Right atrium auricular region (tissue), 2 donors: ENCODE measurements around the gene CDH13. TPM values are rescaled to one million over a fixed set of nuclear protein-coding genes. Genes with fewer than 3 reads are reported as not detected.

Experiments
- DNase-seq: peaks from one replicate; pipeline ENCODE4 v3.0.0-alpha.2; 2019; ENCODE audit warnings: low spot score
- H3K27ac ChIP-seq, 2 donors: fragments of 200-600 bp; sonication (generic); 1 replicate in 1 of 2; 2 replicates in 1 of 2; pipeline ENCODE4 v1.5.1; 2016 to 2019
- H3K27me3 ChIP-seq, 2 donors: fragments of 200-600 bp; sonication (generic); one replicate each; pipeline versions ENCODE4 v1.5.1 to v1.6.0; 2017 to 2019
- H3K36me3 ChIP-seq: fragments of 200-600 bp; sonication (generic); one replicate; pipeline ENCODE4 v1.5.1; 2016
- H3K4me1 ChIP-seq, 2 donors: fragments of 200-600 bp; sonication (generic); one replicate each; pipeline versions ENCODE4 v1.5.1 to v1.6.0; 2017 to 2019
- H3K4me3 ChIP-seq, 2 donors: fragments of 200-600 bp; sonication (generic); 1 replicate in 1 of 2; 2 replicates in 1 of 2; pipeline ENCODE4 v1.5.1; 2017 to 2019; ENCODE audit warnings: mild to moderate bottlenecking in 1 of 2, moderate library complexity in 1 of 2
- H3K9me3 ChIP-seq, 2 donors: fragments of 200-600 bp; sonication (generic); one replicate each; pipeline ENCODE4 v1.5.1; 2019
- total RNA-seq, 2 donors: library from RNA; depleted of rRNA; stranded (reverse); fragments of >200 nt; gene quantifications; one replicate each; pipeline ENCODE4 v1.1.0, GENCODE V29; 2016
- TF ChIP-seq, protein P1 (sequence below), 2 donors: fragments of 200-600 bp; sonication (generic); IDR thresholded peaks; one replicate each; pipeline ENCODE4 v1.5.1; 2019; ENCODE audit warnings: antibody characterized with exemption in 2 of 2

The CDH13 gene
- total RNA-seq, 2 donors from 2014 or later: 75.4 to 85.9 TPM

DNA sequence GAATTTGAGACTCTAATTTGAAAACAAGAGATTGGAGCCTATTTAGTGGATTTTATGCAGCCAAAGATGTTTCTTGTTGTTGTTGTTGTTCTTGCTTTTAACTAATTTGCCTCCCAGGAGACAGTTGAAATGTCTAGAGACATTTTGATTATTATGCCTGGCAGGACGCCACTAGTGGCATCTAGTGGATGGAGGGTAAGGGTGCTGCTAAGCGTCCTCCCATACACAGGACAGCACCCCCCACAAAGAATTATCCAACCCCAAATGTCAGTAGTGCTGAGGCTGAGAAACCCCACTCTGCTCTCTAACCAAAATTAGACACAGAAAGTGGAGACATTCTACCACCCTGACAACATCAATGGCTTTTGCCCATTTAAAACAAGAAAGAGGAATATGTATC lies 1165.6 kb downstream of the CDH13 start:
- peaks cover 0 to 3% of the 10 kb centered on the region in 2 donors for H3K9me3 ChIP-seq
- H3K27ac ChIP-seq: no peak overlapping the region
- DNase-seq: no peak
- H3K4me3 ChIP-seq: no peak overlapping the region
- TF ChIP-seq, protein P1, sequence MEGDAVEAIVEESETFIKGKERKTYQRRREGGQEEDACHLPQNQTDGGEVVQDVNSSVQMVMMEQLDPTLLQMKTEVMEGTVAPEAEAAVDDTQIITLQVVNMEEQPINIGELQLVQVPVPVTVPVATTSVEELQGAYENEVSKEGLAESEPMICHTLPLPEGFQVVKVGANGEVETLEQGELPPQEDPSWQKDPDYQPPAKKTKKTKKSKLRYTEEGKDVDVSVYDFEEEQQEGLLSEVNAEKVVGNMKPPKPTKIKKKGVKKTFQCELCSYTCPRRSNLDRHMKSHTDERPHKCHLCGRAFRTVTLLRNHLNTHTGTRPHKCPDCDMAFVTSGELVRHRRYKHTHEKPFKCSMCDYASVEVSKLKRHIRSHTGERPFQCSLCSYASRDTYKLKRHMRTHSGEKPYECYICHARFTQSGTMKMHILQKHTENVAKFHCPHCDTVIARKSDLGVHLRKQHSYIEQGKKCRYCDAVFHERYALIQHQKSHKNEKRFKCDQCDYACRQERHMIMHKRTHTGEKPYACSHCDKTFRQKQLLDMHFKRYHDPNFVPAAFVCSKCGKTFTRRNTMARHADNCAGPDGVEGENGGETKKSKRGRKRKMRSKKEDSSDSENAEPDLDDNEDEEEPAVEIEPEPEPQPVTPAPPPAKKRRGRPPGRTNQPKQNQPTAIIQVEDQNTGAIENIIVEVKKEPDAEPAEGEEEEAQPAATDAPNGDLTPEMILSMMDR (IDR thresholded peaks at IDR 0.05): no peak
- no peaks in the 10 kb centered on the region for H3K4me1 ChIP-seq
- peaks cover 6% of the 10 kb centered on the region for H3K36me3 ChIP-seq
- no peaks in the 10 kb centered on the region for H3K27me3 ChIP-seq

GRCh38 chr16:83793179-83793578 lies 1166.4 kb downstream of the CDH13 start:
- H3K27ac ChIP-seq: no peak overlapping the region

DNA sequence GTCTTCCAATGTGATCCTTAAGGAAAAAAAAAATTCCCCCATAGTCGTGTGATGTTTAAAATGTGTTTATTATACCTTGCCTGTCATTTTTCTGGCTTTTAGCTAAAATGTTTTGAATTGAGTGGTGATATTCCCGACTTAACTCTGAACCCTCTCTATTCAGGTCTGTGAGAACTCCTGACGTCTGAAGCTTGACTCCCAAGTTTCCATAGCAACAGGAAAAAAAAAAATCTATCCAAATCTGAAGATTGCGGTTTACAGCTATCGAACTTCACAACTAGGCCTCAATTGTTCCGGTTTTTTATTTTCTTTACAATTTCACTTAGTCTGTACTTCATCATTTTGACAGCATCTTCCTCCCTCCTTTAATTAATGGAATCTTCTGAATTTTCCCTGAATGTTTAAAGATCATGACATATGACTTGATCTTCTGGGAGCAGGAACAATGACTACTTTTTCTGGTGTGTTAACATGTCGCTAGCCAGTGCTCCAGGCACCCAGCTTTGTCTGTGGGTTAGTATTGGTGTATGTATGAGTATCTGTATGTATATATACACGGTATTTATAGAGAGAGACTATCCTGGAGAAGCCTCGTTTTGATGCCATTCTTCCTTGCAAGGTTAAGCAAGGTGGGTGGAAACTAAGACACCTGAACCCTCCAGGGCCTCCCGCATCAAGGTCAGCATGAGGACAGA lies 1168.2 kb downstream of the CDH13 start:
- Histone ChIP-seq H3K9me3 (peaks cover 0 to 3% of the 10 kb centered on the region in 2 donors), H3K36me3 (peaks cover 6% of the 10 kb centered on the region), H3K4me1 (no peaks in the 10 kb centered on the region), H3K27me3 (no peaks in the 10 kb centered on the region), H3K4me3 (no peak overlapping the region), H3K27ac (no peak overlapping the region)
- TF ChIP-seq, protein P1 (IDR thresholded peaks at IDR 0.05): no peak
- DNase-seq: no peak

More at GRCh38 chr16:83793179-83793578, 1166.4 kb downstream of the CDH13 start:
- H3K4me3 ChIP-seq: no peak overlapping the region
- H3K27me3 ChIP-seq: no peaks in the 10 kb centered on the region
- H3K9me3 ChIP-seq: peaks cover 0 to 3% of the 10 kb centered on the region in 2 donors
- TF ChIP-seq, protein P1 (IDR thresholded peaks at IDR 0.05): no peak
- DNase-seq: no peak
- H3K4me1 ChIP-seq: no peaks in the 10 kb centered on the region
- H3K36me3 ChIP-seq: peaks cover 6% of the 10 kb centered on the region

- Histone ChIP-seq H3K27me3 (no peaks in the 10 kb centered on the region), H3K27ac (no peak overlapping the region)
- TF ChIP-seq, protein P1 (IDR thresholded peaks at IDR 0.05): no peak
Measured at GRCh38 chr16:83797013-83797412, 1170.2 kb downstream of the CDH13 start.

DNA sequence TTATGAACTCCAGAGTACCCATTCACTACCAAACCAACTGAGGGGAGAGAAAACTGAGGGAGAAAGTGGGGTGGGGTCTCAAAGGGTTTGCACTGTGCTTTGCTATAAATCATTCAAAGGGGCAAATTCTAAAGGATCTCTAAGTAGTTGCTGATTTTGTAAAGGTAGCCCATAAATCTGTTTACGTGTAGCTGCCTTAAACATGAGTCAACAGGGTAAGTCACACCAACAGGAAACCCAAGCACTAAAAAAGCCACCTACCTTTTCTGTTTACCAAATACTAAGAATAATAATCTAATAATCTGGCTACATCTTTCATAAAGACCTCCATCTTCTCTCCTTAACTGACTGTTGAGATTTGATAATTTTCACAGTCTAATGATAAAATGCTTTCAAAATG lies 1172.6 kb downstream of the CDH13 start:
- no peaks in the 10 kb centered on the region for H3K27me3 ChIP-seq
- H3K4me1 ChIP-seq: peaks cover 0 to 14% of the 10 kb centered on the region in 2 donors
- no peaks in the 10 kb centered on the region for H3K9me3 ChIP-seq
- H3K27ac ChIP-seq: no peak overlapping the region
- no peak overlapping the region for H3K4me3 ChIP-seq
- no peak for DNase-seq
- TF ChIP-seq, protein P1 (IDR thresholded peaks at IDR 0.05): no peak
- no peaks in the 10 kb centered on the region for H3K36me3 ChIP-seq

More at GRCh38 chr16:83797013-83797412, 1170.2 kb downstream of the CDH13 start:
- DNase-seq: no peak
- Histone ChIP-seq H3K4me3 (no peak overlapping the region), H3K36me3 (peaks cover 6% of the 10 kb centered on the region), H3K9me3 (peaks cover 0 to 3% of the 10 kb centered on the region in 2 donors), H3K4me1 (peaks cover 0 to 3% of the 10 kb centered on the region in 2 donors)
